ENCODE results near the gene CNIH3.
"Not testable (repeated sequence)": the region's sequence is repeated elsewhere in the genome, so short reads cannot be mapped to it uniquely, and the experiment has no call there.

CNIH3 gene

GRCh38 chr1:224691148-224691925, 75.2 kb downstream of the CNIH3 start:
- DNase-seq = no peak

- DNase-seq = no peak
These were observed 78.9 kb downstream of the CNIH3 start for GRCh38 chr1:224694969-224695368.

- no peak for DNase-seq
These were observed 79.9 kb downstream of the CNIH3 start for GRCh38 chr1:224696021-224696420.

GRCh38 chr1:224696891-224697765, 81.0 kb downstream of the CNIH3 start:
- peak; percentile 45 for DNase-seq

- DNase-seq = no peak
These were observed 81.9 kb downstream of the CNIH3 start for GRCh38 chr1:224698015-224698451.

- DNase-seq = peak; percentile 49
These were observed 84.9 kb downstream of the CNIH3 start for GRCh38 chr1:224700918-224701531.

- no peak for DNase-seq
These were observed 87.6 kb downstream of the CNIH3 start for GRCh38 chr1:224703702-224704101.

- DNase-seq = no peak
These were observed 88.1 kb downstream of the CNIH3 start for GRCh38 chr1:224704107-224704735.

- no peak for DNase-seq
These were observed 89.5 kb downstream of the CNIH3 start for GRCh38 chr1:224705578-224705977.

- DNase-seq = no peak
These were observed 92.0 kb downstream of the CNIH3 start for GRCh38 chr1:224707843-224708725.

GRCh38 chr1:224710196-224710595, 94.1 kb downstream of the CNIH3 start:
- DNase-seq = no peak

- not testable (repeated sequence) for DNase-seq
These were observed 95.2 kb downstream of the CNIH3 start for GRCh38 chr1:224711231-224711756.

- no peak for DNase-seq
These were observed 95.8 kb downstream of the CNIH3 start for GRCh38 chr1:224711876-224712275.

GRCh38 chr1:224713228-224713627, 97.1 kb downstream of the CNIH3 start:
- no peak for DNase-seq

GRCh38 chr1:224714553-224714952, 98.4 kb downstream of the CNIH3 start:
- no peak for DNase-seq

- no peak for DNase-seq
These were observed 102.4 kb downstream of the CNIH3 start for GRCh38 chr1:224718470-224719053.

GRCh38 chr1:224719716-224720115, 103.6 kb downstream of the CNIH3 start:
- no peak for DNase-seq

- DNase-seq = peak; percentile 36
These were observed 104.1 kb downstream of the CNIH3 start for GRCh38 chr1:224720216-224720615.

GRCh38 chr1:224721000-224721399, 104.9 kb downstream of the CNIH3 start:
- peak; percentile 38 for DNase-seq

- no peak for DNase-seq
These were observed 106.7 kb downstream of the CNIH3 start for GRCh38 chr1:224722838-224723237.

- no peak for DNase-seq
These were observed 108.4 kb downstream of the CNIH3 start for GRCh38 chr1:224724566-224724965.

All from DMS53 (cell line).